Endometrial microvascular endothelial cells (primary cell): Measurements from ENCODE around the gene DIP2B. TPM values are rescaled to one million over a fixed set of nuclear protein-coding genes. Genes with fewer than 3 reads are reported as not detected.
"Not testable (repeated sequence)": the region's sequence is repeated elsewhere in the genome, so short reads cannot be mapped to it uniquely, and the experiment has no call there.

Experiments
- in situ Hi-C: cut with HindIII; loops from 2 replicates; pipeline ENCODE4 v1.10.0; 2017; ENCODE audit warnings: low sequenced_read_pairs, low pct_unique_long_range_greater_than_20kb; ENCODE audit errors: inconsistent ontology term
- total RNA-seq: library from RNA; depleted of rRNA; stranded (reverse); fragments of >200 nt; gene quantifications from one replicate; pipeline ENCODE4 v1.2.3, GENCODE V29; 2015; ENCODE audit errors: inconsistent ontology term

Gene DIP2B
- total RNA-seq, 1 donor from 2014 or later = 21.0 TPM

GRCh38 chr12:50518090-50518489 is 13.3 kb downstream of the DIP2B start:
- in situ Hi-C loops = no loop called here

DNA sequence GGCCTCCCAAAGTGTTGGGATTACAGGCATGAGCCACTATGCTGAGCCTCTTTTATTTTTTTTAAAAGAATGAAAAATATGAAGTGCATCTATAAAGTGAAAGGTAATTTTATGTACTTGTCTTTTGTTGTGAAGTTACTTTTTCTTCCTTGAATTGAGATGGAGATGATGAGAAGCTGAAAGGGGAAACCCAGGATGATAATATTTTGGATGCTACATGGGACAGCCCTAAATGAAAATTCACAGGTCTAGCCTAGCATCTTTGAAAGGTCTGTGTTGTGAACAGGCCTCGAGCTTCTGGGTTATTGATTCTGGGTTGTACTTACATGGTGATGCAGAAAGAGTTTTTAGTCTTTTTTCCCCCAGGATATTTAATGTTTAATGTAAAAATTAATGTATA is 14.6 kb downstream of the DIP2B start:
- in situ Hi-C loops = no loop called here

GRCh38 chr12:50520416-50521207 is 15.8 kb downstream of the DIP2B start:
- in situ Hi-C loops = no loop called here

- in situ Hi-C loops = not testable (repeated sequence)
These were observed 17.0 kb downstream of the DIP2B start for GRCh38 chr12:50521781-50522180.

- in situ Hi-C loops = no loop called here
These were observed 19.0 kb downstream of the DIP2B start for GRCh38 chr12:50523772-50524171.

GRCh38 chr12:50524621-50525020 is 19.8 kb downstream of the DIP2B start:
- in situ Hi-C loops = no loop called here

GRCh38 chr12:50525422-50525821 is 20.6 kb downstream of the DIP2B start:
- in situ Hi-C loops = no loop called here

DNA sequence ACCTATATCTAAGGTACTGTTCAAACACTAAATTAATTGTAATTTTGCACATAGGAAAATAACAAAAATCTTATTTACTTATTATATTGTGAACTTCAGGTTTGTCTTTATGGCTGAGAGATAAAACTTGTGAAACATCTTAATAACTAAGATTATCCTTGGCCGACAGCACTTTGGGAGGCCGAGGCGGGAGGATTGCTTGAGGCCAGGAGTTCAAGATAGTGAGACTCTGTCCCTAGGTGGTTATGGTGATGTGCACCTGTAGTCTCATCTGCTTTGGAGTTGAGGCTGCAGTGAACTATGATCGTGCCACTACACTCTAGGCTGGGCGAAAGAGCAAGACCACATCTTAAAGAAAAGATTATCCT is 22.6 kb downstream of the DIP2B start:
- in situ Hi-C loops = no loop called here

- in situ Hi-C loops = no loop called here
These were observed 24.0 kb downstream of the DIP2B start for GRCh38 chr12:50528800-50529199.

DNA sequence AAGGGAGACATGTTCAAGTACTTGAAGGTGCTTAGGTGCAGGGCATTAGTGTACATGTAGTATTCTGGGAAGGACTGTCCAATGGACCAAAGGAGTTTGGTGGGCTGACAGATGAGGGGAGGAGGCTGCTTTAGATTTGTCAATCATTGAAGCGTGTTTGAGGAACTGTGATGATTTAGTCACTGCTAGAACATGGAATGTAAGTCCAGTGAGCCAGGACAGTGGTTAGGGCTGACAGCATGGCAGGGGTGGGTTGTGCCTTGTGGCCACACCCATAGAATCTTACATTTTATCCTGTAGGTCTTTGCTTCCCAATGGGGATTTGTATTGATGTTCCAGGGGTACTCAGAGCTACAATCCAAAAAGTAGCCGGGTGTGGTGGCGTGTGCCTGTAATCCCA is 24.6 kb downstream of the DIP2B start:
- in situ Hi-C loops = no loop called here

DNA sequence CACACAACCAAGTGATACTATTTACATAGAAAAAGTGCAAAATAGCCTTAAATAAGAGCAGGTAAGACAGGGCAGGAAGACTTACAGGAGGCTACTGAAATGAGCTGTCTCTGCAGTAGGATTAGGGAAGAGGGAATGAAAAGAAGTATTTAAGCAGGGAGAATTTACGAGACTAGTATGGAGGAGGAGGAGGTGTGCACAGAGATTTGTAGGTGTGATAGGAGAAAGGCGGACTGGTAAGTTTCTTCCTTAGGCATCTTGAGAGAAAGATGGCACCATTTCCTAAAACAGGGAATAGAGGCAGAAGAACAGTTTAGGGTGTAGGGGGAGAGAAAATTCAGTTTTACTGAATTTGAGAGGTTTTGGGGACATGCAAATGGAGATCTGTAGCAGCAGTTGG is 25.7 kb downstream of the DIP2B start:
- in situ Hi-C loops = no loop called here

DNA sequence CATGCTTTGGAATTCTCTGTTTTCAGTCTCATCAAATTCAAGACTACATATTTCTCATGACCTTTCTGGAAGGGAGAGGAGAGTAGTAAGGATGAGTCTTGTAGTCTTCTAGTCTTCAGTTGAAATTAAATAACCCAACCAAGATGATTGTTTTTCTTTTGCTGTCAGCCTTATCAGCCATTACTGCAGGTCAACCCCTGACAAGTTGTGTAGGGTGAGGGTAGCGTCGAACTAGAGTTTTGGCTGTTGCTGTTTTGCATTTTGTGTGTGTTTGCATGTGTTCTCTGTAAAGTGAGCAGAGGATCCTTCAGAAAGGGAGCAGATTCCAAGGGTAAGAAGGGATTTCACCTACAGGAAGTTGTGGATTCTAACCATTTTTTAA is 28.4 kb downstream of the DIP2B start:
- in situ Hi-C loops = no loop called here

DNA sequence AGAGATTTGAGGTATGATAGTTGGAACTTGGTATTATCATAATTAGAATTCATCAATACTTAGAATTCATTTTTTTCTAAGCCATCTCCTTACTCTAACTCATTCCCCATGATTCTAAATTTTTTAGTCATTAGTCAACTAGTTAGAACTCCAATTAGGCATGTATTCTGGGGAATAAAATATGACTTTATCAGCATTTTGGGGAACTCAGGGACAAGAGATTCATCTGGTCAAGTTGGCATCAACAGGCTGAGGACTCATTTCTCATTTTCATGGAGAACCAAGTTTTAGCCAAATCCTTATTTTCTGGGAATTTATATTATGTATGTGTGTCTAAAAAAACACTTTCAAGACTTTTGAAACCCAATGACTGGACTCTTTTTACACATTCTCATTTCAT is 29.2 kb downstream of the DIP2B start:
- in situ Hi-C loops = no loop called here

GRCh38 chr12:50536831-50537537 is 32.2 kb downstream of the DIP2B start:
- in situ Hi-C loops = no loop called here

GRCh38 chr12:50537538-50537919 is 32.7 kb downstream of the DIP2B start:
- in situ Hi-C loops = no loop called here

- in situ Hi-C loops = no loop called here
These were observed 33.4 kb downstream of the DIP2B start for GRCh38 chr12:50538182-50538581.

GRCh38 chr12:50541139-50541538 is 36.4 kb downstream of the DIP2B start:
- in situ Hi-C loops = no loop called here

DNA sequence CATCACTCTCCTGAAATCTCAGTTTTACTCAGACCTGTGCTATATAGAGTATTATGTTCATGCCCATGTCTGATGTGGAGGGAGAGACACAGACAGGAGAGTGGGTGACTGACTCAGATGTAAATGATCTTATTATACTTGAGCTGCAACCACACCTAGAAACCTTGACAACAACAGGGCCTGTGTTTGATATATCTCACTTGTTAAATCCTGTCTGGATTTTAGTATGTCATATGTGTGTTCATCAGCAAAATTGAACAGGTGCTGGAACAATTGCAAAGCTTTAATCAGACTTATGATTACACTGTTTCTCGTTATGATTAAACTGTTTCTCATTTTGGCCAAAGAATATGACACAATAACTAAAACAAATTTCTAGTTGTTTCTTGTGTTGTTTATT is 37.7 kb downstream of the DIP2B start:
- in situ Hi-C loops = no loop called here

DNA sequence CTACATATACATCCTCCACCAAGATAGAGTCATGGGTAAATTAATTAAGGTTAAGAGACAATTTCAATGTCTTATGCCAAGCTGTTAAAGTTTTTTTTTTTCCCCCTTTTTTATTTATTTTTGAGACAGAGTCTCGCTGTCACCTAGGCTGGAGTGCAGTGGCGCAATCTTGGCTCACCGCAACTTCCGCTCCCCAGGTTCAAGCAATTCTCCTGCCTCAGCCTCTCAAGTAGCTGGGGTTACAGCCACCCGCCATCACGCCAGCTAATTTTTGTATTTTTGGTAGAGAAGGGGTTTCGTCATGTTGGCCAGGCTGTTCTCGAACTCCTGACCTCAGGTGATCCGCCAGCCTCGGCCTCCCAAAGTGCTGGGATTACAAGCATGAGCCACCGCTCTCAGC is 38.4 kb downstream of the DIP2B start:
- in situ Hi-C loops = not testable (repeated sequence)

GRCh38 chr12:50545213-50545612 is 40.4 kb downstream of the DIP2B start:
- in situ Hi-C loops = no loop called here

DNA sequence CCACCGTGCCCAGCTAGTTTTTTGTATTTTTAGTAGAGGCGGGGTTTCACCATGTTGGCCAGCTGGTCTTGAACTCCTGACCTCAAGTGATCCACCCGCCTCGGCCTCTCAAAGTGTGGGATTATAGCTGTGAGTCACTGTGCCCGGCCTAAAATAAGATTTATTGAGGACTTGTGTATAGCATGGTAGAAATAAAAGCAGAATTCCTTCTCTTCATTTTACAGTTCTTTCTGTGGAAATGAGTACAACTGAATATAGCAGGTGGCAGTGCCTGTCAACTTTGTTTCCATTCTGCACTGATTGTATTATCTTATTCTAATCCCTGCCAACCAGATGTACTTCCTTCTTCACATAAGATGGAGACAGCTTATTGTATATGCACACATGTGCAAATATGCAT is 41.0 kb downstream of the DIP2B start:
- in situ Hi-C loops = no loop called here
